GM19043 (cell line): ENCODE measurements around the gene COPS3.

ENCODE experiments used
- ATAC-seq: cut with Tn5 transposase; IDR thresholded peaks from one replicate; pipeline ENCODE4 v1.9.1; 2021; ENCODE audit warnings: low read depth; ENCODE audit not compliant: unreplicated experiment

The COPS3 gene

GRCh38 chr17:17252149-17252661 is 28.8 kb downstream of the COPS3 start:
- ATAC-seq = no peak

- no peak for ATAC-seq
These were observed 34.2 kb downstream of the COPS3 start for GRCh38 chr17:17246879-17247278.

DNA sequence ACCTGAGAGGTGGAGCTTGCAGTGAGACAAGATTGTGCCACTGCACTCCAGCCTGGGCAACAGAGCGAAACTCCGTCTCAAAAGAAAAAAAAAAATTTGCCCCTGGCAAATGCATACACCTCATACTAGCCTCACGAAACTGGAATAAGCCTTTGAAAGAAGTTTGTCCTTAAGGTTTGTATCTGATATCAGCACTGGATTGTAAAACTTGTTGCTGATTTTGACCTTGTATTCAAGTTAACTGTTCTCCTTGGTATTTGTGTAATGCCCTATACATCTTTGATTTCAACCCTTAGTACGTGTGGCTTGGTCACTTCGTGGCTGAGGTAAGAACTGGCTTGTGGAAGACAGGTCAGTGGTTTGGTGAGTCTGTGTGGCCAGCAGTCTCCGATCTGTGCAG is 37.9 kb downstream of the COPS3 start:
- no peak for ATAC-seq

GRCh38 chr17:17242246-17242645 is 38.8 kb downstream of the COPS3 start:
- no peak for ATAC-seq

DNA sequence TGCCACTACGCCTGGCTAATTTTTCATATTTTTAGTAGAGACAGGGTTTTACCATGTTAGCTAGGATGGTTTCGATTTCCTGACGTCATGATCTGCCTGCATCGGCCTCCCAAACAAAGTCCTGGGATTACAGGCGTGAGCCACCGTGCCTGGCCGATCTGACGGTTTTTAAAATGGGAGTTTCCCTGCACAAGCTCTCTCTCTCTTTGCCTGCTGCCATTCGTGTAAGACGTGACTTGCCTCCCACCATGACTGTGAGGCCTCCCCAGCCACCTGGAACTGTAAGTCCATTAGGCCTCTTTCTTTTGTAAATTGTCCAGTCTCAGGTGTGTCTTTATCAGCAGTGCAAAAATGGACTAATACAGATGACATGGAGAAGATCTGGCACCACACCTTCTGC is 39.4 kb downstream of the COPS3 start:
- ATAC-seq = no peak

GRCh38 chr17:17239832-17240231 is 41.2 kb downstream of the COPS3 start:
- ATAC-seq = no peak

DNA sequence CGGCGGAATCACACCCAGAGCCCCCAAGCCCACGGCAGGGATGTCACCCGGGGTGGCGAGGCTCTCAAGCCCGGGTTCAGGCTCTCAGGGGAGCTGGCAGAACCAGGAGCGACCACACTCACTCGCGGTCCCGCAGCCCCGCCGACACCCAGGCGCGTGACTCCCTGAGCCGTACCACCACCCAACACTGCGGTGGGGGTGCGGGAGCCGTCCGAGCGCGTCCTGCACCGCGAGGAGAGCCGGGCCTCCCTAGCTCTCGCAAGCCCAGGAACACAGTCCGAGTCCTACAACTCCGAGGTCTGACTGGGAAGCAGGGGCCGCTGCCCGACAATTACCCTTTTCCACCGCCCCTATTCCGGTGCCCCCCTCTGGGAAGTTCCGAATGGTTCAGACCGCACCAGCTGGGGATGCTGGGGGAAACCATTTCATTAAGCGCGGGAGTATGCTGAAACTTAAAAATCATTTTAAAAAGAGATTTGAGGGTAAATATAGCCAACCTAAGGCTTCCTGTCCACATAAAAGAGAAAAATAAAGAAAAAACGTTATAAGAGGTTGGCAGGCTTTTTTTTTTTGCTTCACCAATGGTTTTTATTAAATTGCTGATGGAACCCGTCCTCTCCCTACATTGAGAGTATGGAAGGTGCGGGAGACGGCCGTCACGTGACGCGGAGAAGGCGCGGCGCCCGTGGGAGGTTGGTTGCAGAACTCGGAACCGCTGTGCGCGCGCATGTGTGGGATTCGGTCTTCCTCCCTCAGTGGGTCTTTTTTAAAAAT is 43.8 kb downstream of the COPS3 start, which contains the start of gene FLCN:
TSS of gene FLCN (minus strand) at position 143 of the 774 bp plus-strand sequence. CDS start 9,031 bp downstream, outside the sequence.
- peak; percentile 56 for ATAC-seq

GRCh38 chr17:17236295-17237025 is 44.6 kb downstream of the COPS3 start:
- ATAC-seq = peak; percentile 23

DNA sequence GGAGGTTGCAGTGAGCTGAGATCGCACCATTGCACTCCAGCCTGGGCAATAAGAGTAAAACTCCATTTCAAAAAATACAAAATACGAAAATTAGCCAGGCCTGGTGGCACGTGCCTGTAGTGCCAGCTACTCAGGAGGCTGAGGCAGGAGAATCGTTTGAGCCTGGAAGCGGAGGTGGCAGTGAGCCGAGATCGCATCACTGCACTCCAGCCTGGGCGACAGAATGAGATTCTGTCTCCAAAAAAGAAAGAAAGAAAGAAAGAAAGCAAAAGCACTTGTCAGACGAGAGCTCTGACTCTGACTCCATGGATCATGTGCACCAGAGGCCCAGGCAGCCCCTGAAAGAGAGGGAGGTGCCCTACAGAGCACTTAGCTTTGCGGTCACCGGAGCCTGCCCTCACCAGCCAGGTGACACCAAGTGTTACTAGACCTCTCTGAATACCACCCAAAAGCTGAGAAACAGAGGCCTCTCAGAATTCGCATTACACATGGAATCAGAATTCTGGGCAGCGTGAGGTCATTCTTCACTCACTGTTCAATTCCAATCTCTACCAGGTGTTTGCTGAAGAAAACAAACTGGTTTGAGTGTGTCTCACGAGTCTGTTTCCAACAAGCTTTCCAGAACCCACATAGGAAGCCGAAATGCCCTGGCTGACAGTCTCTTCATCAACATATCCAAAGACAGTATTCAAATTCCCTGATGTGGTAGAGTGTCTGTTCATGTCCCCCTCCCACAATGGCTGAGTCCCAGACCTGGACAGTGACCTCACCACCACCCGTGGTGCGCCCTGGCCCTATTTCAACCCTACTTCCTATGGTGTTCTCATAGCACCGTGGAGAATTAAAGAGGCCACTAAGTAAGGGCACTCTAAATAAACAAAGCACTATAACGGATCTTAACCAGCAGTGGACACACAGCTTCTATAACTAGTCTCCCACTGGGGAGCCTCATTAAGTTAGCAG is 45.6 kb downstream of the COPS3 start:
- ATAC-seq = no peak

- no peak for ATAC-seq
These were observed 48.8 kb downstream of the COPS3 start for GRCh38 chr17:17232303-17232621.

GRCh38 chr17:17231621-17232302 is 49.3 kb downstream of the COPS3 start:
- ATAC-seq = no peak

- ATAC-seq = no peak
These were observed 51.3 kb downstream of the COPS3 start for GRCh38 chr17:17229416-17230384.

DNA sequence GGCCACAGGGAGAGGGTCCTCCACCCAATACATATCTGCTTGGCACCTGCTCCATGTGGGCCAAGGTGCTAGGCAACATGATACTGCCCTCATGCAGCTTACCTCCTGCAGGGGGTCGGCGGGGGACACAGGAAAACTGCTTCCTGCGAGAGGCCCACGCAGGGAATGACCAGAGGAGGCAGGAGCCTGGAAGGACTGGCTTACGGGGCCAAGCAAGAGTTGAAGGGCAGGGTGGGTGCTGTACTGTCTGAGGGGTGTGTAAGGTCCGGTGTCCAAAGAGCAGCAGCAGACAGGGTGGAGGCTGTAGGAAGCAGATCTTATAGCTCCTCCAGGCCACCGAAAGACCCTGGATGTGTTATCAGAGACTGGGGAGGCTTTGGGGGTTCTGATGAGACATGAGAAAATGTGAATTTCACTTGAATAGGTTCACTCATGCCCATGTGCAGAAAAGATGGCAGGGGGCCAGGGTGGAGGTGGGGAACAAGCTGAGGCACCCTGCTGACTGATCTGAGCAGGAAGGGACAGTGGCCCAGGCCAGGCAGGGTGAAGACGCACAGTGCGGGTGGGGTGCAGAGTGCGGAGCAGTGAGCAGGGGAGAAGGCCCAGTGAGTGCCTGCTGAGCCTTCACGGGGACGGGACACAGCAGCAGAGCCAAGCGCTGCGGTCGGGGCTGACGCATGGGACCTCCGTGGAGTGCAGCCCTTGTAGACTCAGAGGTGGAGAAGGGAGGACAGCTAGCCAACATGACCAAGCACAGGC is 52.3 kb downstream of the COPS3 start:
- no peak for ATAC-seq

DNA sequence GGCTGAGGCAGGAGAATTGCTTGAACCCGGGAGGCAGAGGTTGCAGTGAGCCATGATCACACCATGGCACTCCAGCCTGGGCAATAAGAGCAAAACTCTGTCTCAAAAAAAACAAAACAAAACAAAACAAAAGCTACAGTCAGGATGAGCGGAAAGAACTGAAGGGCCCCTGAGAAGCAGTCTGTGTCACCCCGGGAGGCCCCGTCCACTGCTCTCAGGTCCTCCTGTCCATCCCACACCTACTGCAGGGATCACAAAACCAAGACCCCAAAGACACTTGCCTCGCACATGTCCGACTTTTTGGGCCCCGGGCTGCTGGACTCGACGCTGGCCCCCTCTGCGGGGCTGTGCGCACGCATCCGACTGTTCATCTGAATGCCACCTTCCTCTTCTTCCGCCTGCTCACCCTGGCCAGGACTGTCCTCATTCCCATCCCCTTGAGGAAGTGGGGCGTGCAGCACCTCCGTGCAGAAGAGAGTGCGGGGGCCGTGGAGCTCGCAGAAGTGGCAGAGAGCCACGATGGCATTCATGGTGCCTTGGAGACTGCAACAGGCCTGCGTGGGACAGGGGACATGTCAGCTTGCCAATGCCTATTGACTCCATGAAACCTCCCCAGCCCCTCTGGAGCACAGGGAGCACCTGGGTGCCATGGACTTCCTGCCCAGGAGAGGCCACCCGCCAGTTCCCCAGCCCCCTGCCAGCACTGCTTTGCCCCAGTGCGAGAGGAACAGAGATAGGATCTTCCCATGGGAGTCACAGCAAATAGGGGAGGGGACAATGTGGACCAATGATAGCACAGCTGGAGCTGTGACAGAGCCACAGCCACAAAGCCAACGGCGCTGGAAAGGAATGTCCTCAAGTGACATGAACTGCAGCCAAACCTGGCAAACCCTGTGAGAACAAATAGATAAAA is 53.2 kb downstream of the COPS3 start:
- ATAC-seq = no peak

- no peak for ATAC-seq
These were observed 54.4 kb downstream of the COPS3 start for GRCh38 chr17:17226451-17227265.

DNA sequence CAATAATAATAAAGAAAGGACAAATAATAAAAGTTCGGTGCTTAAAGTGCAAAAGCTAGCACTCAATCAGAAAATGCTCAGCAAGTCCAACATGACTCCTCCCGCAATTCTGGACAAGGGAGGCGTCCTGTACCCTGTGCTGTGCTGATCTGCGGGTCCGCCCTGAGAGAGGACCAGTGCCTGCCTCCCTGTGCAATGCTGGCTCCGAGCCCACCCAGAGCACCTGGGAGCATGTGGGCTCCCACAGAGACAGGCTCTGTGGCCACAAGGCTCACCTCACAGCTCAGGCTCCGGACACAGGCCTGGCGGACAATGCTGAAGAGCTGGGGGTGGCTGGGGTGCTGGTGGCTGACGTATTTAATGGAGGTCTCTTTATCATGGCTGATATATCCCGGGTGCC is 55.1 kb downstream of the COPS3 start:
- no peak for ATAC-seq
